B cell (primary cell): ENCODE measurements around the gene KCNJ14. TPM values are rescaled to one million over a fixed set of nuclear protein-coding genes. Genes with fewer than 3 reads are reported as not detected.

Source experiments
- ATAC-seq: fragments of 200-7000 bp; cut with Tn5 transposase; one replicate; pipeline ENCODE4 v1.10.0; 2021; ENCODE audit warnings: low read depth, mild to moderate bottlenecking, moderate number of reproducible peaks, moderate library complexity
- CTCF ChIA-PET: fragments of 350-600 bp; sonication (Branson Sonifier 250); formaldehyde crosslinking; loops from one replicate; lab custom pipeline; 2021; ENCODE audit warnings: antibody characterized with exemption, inconsistent platforms; lab: Charles Lee
- POLR2A ChIA-PET: fragments of 350-600 bp; sonication (Branson Sonifier 250); formaldehyde crosslinking; loops from one replicate; lab custom pipeline; 2021; ENCODE audit warnings: antibody characterized with exemption; lab: Charles Lee
- DNase-seq: peaks from one replicate; pipeline ENCODE4 v3.0.0; 2013
- H2AFZ ChIP-seq: 2 replicates; pipeline ENCODE4 v1.6.1; 2012; ENCODE audit warnings: mild to moderate bottlenecking, low read depth, low read length; ENCODE audit not compliant: insufficient read depth, poor library complexity, severe bottlenecking
- H3K27ac ChIP-seq, 2 donors: 1 replicate in 1 of 2; 2 replicates in 1 of 2; pipeline ENCODE4 v1.5.1; 2012 to 2013; ENCODE audit warnings: low read length in 2 of 2, mild to moderate bottlenecking in 2 of 2, moderate library complexity in 1 of 2
- H3K27me3 ChIP-seq, 4 experiments: fragments of 200-600 bp in 1 of 4; sonication (generic) in 1 of 4; replicated peaks in 1 of 4; 1 replicate in 2 of 4; 2 replicates in 2 of 4; pipeline versions ENCODE4 v1.6.1 to v1.7.0; 2013 to 2016; ENCODE audit warnings: low read length in 3 of 4, mild to moderate bottlenecking in 2 of 4, mixed read lengths in 1 of 4, moderate library complexity in 1 of 4; ENCODE audit not compliant: insufficient read depth in 4 of 4, control insufficient read depth in 3 of 4; ENCODE audit errors: control extremely low read depth in 1 of 4
- H3K36me3 ChIP-seq, 2 experiments: replicated peaks in 1 of 2; 1 replicate in 1 of 2; 2 replicates in 1 of 2; pipeline versions ENCODE4 v1.6.1 to v1.7.1; 2013; ENCODE audit warnings: low read length in 1 of 2; ENCODE audit not compliant: insufficient read depth in 2 of 2, control insufficient read depth in 1 of 2; ENCODE audit errors: control extremely low read depth in 1 of 2, extremely low read depth in 1 of 2
- H3K4me1 ChIP-seq, 2 donors: fragments of 200-600 bp in 1 of 2; sonication (generic) in 1 of 2; 1 replicate in 1 of 2; 2 replicates in 1 of 2; pipeline versions ENCODE4 v1.5.1 to v1.6.1; 2013 to 2017; ENCODE audit warnings: low read length in 2 of 2; ENCODE audit not compliant: control insufficient read depth in 2 of 2, insufficient read depth in 2 of 2
- H3K4me2 ChIP-seq: replicated peaks from 2 replicates; pipeline ENCODE3; 2012; ENCODE audit warnings: mild to moderate bottlenecking, low read depth, low read length; ENCODE audit not compliant: poor library complexity, severe bottlenecking
- H3K4me3 ChIP-seq, 5 experiments: fragments of 200-600 bp in 1 of 5; sonication (generic) in 1 of 5; 1 replicate in 3 of 5; 2 replicates in 2 of 5; pipeline versions ENCODE4 v1.5.1 to v1.7.0; 2011 to 2016; ENCODE audit warnings: low read length in 4 of 5, mild to moderate bottlenecking in 4 of 5, low read depth in 2 of 5, control low read depth in 1 of 5, moderate library complexity in 1 of 5; ENCODE audit not compliant: insufficient read depth in 1 of 5; ENCODE audit errors: control extremely low read depth in 1 of 5, extremely low read depth in 1 of 5
- H3K79me2 ChIP-seq: fragments of 200-600 bp; sonication (generic); one replicate; pipeline ENCODE4 v1.6.0; 2016; ENCODE audit warnings: low read length; ENCODE audit not compliant: control insufficient read depth, insufficient read depth
- H3K9ac ChIP-seq: fragments of 200-600 bp; sonication (generic); 2 replicates; pipeline ENCODE4 v1.6.1; 2017; ENCODE audit warnings: mild to moderate bottlenecking, low read length, moderate library complexity
- H3K9me3 ChIP-seq, 3 donors: one replicate each; pipeline versions ENCODE4 v1.6.1 to v1.7.1; 2013; ENCODE audit warnings: low read length in 2 of 3; ENCODE audit not compliant: control insufficient read depth in 2 of 3, insufficient read depth in 1 of 3; ENCODE audit errors: control extremely low read depth in 1 of 3
- H4K20me1 ChIP-seq: 2 replicates; pipeline ENCODE4 v1.6.0; 2012; ENCODE audit warnings: mild to moderate bottlenecking, low read length; ENCODE audit not compliant: insufficient read depth, control insufficient read depth, poor library complexity, severe bottlenecking
- H3K27ac Mint-ChIP-seq: one replicate; pipeline ENCODE4 v1.8.0; 2021; ENCODE audit warnings: mixed read lengths
- H3K27me3 Mint-ChIP-seq: one replicate; pipeline ENCODE4 v1.8.0; 2021; ENCODE audit warnings: mixed read lengths
- H3K4me1 Mint-ChIP-seq: one replicate; pipeline ENCODE4 v1.8.0; 2021; ENCODE audit warnings: mixed read lengths
- H3K4me3 Mint-ChIP-seq: one replicate; pipeline ENCODE4 v1.8.0; 2021; ENCODE audit warnings: mixed read lengths
- H3K9me3 Mint-ChIP-seq: one replicate; pipeline ENCODE4 v1.8.0; 2022; ENCODE audit warnings: mixed read lengths; ENCODE audit not compliant: insufficient read depth
- CTCF ChIP-seq: fragments of 200-600 bp; IDR thresholded peaks from one replicate; pipeline ENCODE4 v1.8.0; 2022; ENCODE audit warnings: antibody characterized with exemption, mild to moderate bottlenecking
- EZH2 ChIP-seq: IDR thresholded peaks from 2 replicates; pipeline ENCODE4 v1.6.1; 2012; ENCODE audit warnings: borderline replicate concordance, low read depth, mild to moderate bottlenecking, moderate library complexity, low read length; ENCODE audit not compliant: insufficient read depth, poor library complexity, severe bottlenecking
- WGBS: methylation state at CpG from one replicate; pipeline ENCODE4 v1.1.5; 2013; ENCODE audit warnings: missing lambda C conversion rate; ENCODE audit not compliant: insufficient coverage; 5-methylcytosine and 5-hydroxymethylcytosine counted together
- intact Hi-C: fragments of 100-400 bp; cut with micrococcal nuclease; formaldehyde crosslinking; loops from one replicate; pipeline ENCODE4 v1.10.0; 2022
- polyA plus RNA-seq: library from polyadenylated mRNA; depleted of rRNA; stranded (reverse); fragments of >200 nt; gene quantifications from 2 replicates; pipeline ENCODE4 v1.2.3, GENCODE V29; 2012
- total RNA-seq, 2 donors: library from RNA; stranded (reverse); fragments of 120-200 nt in 1 of 2; gene quantifications; 1 replicate in 1 of 2; 2 replicates in 1 of 2; pipeline versions ENCODE4 v1.2.3 to v1.2.4, GENCODE V29; 2013 to 2022

The KCNJ14 gene
- total and polyA plus RNA-seq, 2 donors (not counting 1 experiment from before 2014, with no cell fraction given) = 1.5 to 2.3 TPM

- WGBS = 60% methylated on average over 32 of the region's 32 CpGs
- no peak overlapping the region for H3K9ac ChIP-seq
- no peak overlapping the region for H3K27ac ChIP-seq
- H3K9me3 ChIP-seq = peaks cover 0 to 21% (median 0%) of the 10 kb centered on the region in 3 donors
- no peak overlapping the region for H3K4me3 ChIP-seq
- CTCF ChIA-PET = interaction anchor here (1.1 to 2.6 kb wide), 2 partner anchors 10 to 12 kb away, joined by 4 to 8 read pairs; no protein-coding TSS in a partner anchor
- no peak overlapping the region for H3K27ac Mint-ChIP-seq
- peaks cover 10% of the 10 kb centered on the region for H3K27me3 Mint-ChIP-seq
- peaks cover 0 to 42% (median 15%) of the 10 kb centered on the region in 4 experiments for H3K27me3 ChIP-seq
- H3K4me3 Mint-ChIP-seq = peak overlapping the region; percentile 49
- no peak for ATAC-seq
- peak overlapping the region; percentile 81 for H3K4me2 ChIP-seq
- intact Hi-C loops = no loop called here
- no peaks in the 10 kb centered on the region for H3K36me3 ChIP-seq
- H3K4me1 ChIP-seq = peaks cover 33 to 35% of the 10 kb centered on the region in 2 donors
- H4K20me1 ChIP-seq = no peaks in the 10 kb centered on the region
- DNase-seq = peak; percentile 25
- H2AFZ ChIP-seq = peak overlapping the region; percentile 22
- no peaks in the 10 kb centered on the region for H3K9me3 Mint-ChIP-seq
- POLR2A ChIA-PET = interaction anchor here (1.1 kb wide), 1 partner anchor 10 kb away, joined by 3 read pairs; no protein-coding TSS in a partner anchor
- no peaks in the 10 kb centered on the region for H3K79me2 ChIP-seq
- peaks cover 21% of the 10 kb centered on the region for H3K4me1 Mint-ChIP-seq
- TF ChIP-seq CTCF = no peak
- TF ChIP-seq EZH2 = no peak
Measured at GRCh38 chr19:48500830-48501493, 45.6 kb downstream of the KCNJ14 start.
